Left ventricle myocardium inferior (tissue), 1 donor: ENCODE measurements around the gene ANKRD2. TPM values are rescaled to one million over a fixed set of nuclear protein-coding genes. Genes with fewer than 3 reads are reported as not detected.

Experiments used
- DNase-seq: peaks from one replicate; pipeline ENCODE4 v3.0.0-alpha.2; 2020
- H3K27ac ChIP-seq: fragments of 200-600 bp; replicated peaks from 2 replicates; pipeline ENCODE4 v1.8.0; 2021
- H3K27me3 ChIP-seq: fragments of 200-600 bp; 2 replicates; pipeline ENCODE4 v1.8.0; 2021; ENCODE audit warnings: low read depth
- H3K36me3 ChIP-seq: fragments of 200-600 bp; 2 replicates; pipeline ENCODE4 v1.8.0; 2021
- H3K4me1 ChIP-seq: fragments of 200-600 bp; 2 replicates; pipeline ENCODE4 v1.8.0; 2021
- H3K4me3 ChIP-seq: fragments of 200-600 bp; 2 replicates; pipeline ENCODE4 v1.8.0; 2021; ENCODE audit warnings: mild to moderate bottlenecking, moderate library complexity
- H3K9me3 ChIP-seq: fragments of 200-600 bp; replicated peaks from 2 replicates; pipeline ENCODE4 v1.8.0; 2021
- intact Hi-C: fragments of 100-400 bp; cut with micrococcal nuclease; formaldehyde crosslinking; loops from one replicate; pipeline ENCODE4 v1.11.0; 2022
- total RNA-seq: library from RNA; stranded (reverse); fragmentation: NEBNext Ultra II Directional; extraction: Animal tissue kit (Norgen Biotek cat#: 25700); gene quantifications from one replicate; pipeline ENCODE4 v1.2.1, GENCODE V29; 2021
- TF ChIP-seq, protein P1 (sequence below): fragments of 200-600 bp; IDR thresholded peaks from 2 replicates; pipeline ENCODE4 v1.8.0; 2021; ENCODE audit warnings: antibody characterized with exemption, mild to moderate bottlenecking, borderline replicate concordance
- donor health status: DM: no; HTN: yes; CAD: no; lungs with severe emphysema.

ANKRD2 gene
- total RNA-seq, 1 donor from 2014 or later, result 969 TPM

DNA sequence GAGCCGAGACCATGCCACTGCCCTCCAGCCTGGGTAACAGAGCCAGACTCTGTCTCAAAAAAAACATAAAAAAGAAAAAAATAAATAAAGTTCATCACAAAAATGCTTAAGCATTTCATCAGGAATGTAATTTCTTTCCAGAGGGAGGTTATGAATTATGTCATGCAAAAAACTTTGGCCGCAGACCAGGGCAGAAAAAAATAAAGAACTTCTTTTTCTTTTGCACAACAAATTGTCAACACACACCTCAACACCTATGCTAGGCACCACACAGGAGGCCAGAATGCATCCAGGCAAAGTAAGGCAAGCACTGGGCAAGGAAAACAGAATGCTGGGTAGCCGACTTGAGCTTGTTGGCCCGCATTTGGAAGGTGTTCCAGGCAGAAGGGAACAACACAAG is 20.8 kb downstream of the ANKRD2 start:
- no peak for DNase-seq
- TF ChIP-seq, protein P1, sequence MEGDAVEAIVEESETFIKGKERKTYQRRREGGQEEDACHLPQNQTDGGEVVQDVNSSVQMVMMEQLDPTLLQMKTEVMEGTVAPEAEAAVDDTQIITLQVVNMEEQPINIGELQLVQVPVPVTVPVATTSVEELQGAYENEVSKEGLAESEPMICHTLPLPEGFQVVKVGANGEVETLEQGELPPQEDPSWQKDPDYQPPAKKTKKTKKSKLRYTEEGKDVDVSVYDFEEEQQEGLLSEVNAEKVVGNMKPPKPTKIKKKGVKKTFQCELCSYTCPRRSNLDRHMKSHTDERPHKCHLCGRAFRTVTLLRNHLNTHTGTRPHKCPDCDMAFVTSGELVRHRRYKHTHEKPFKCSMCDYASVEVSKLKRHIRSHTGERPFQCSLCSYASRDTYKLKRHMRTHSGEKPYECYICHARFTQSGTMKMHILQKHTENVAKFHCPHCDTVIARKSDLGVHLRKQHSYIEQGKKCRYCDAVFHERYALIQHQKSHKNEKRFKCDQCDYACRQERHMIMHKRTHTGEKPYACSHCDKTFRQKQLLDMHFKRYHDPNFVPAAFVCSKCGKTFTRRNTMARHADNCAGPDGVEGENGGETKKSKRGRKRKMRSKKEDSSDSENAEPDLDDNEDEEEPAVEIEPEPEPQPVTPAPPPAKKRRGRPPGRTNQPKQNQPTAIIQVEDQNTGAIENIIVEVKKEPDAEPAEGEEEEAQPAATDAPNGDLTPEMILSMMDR, result no peak
- intact Hi-C loops, result no loop called here
- H3K27me3 ChIP-seq, result no peaks in the 10 kb centered on the region
- H3K9me3 ChIP-seq, result no peaks in the 10 kb centered on the region
- no peaks in the 10 kb centered on the region for H3K36me3 ChIP-seq
- peak overlapping the region; percentile 93 for H3K27ac ChIP-seq
- H3K4me3 ChIP-seq, result no peak overlapping the region
- H3K4me1 ChIP-seq, result peaks cover 44% of the 10 kb centered on the region

DNA sequence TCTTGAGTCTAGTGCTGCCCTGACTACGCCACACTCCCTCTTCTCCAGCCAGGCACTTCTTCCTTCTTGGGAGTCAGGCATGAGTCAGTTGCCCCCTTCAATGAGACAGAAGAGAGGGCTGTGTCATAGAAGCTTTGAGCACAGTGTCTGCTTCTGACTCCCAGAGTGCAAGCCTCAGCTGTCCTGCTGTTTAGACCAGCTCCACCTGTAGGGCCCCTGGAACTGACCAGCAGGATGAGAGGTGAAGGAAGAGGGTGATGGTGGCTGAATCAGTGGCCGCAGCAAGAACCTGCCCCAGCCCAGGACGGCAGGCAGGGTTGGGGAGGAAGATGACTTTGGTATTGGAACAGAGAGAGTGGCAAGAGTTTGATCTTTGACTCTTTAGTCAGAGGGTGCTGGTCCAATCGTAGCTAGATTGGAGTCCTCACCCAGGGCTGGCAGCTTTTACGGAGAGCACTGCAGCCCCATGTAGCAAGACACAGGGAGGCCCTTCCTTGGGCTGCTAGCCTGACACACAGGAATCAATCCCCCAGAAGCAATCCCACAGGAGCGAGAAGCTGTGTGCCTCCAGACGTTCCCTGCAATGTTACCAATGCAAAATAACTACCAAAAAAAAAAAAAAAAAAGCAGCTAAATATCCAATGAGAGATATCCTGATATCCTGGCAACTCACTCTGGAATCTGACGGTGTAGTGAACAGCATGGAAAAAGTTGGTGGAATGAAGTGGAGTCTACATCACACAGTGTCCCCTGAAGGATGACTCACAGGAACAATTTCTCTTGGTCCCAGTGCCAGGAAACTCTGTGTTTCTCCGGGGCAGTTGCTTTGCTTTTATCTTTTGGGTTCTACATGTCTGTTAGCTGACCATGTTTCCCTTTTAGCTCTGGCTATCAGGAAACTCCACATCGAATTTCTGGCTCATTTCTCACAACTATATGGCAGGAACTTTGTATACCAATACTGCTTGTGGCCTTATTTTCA is 23.8 kb downstream of the ANKRD2 start:
- Histone ChIP-seq H3K4me1 (peaks cover 57% of the 10 kb centered on the region), H3K36me3 (no peaks in the 10 kb centered on the region), H3K27ac (peak overlapping the region; percentile 93), H3K4me3 (peak overlapping the region; percentile 4), H3K9me3 (no peaks in the 10 kb centered on the region), H3K27me3 (no peaks in the 10 kb centered on the region)
- DNase-seq, result no peak
- TF ChIP-seq, protein P1, result no peak
- intact Hi-C loops, result no loop called here

DNA sequence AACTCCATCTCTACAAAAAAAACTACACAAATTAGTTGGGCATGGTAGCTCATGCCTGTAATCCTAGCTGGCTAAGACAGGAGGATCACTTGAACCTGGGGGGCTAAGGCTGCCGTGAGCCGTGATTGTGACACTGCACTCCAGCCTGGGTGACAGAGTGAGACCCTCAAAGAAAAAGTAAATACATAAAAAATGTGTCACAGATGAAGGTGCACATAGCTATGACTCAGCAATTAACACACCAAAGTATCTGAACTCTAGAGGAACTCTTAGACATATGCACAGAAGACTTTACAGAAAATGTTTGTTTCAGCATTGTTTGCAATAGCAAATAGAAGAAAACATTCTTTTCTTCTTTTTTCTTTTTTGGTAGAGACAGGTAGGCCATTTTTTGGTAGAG is 25.2 kb downstream of the ANKRD2 start:
- Histone ChIP-seq H3K4me1 (peaks cover 66% of the 10 kb centered on the region), H3K9me3 (no peaks in the 10 kb centered on the region), H3K36me3 (no peaks in the 10 kb centered on the region), H3K27me3 (no peaks in the 10 kb centered on the region), H3K4me3 (no peak overlapping the region), H3K27ac (peak overlapping the region; percentile 93)
- no peak for DNase-seq
- TF ChIP-seq, protein P1, result no peak
- intact Hi-C loops, result no loop called here

DNA sequence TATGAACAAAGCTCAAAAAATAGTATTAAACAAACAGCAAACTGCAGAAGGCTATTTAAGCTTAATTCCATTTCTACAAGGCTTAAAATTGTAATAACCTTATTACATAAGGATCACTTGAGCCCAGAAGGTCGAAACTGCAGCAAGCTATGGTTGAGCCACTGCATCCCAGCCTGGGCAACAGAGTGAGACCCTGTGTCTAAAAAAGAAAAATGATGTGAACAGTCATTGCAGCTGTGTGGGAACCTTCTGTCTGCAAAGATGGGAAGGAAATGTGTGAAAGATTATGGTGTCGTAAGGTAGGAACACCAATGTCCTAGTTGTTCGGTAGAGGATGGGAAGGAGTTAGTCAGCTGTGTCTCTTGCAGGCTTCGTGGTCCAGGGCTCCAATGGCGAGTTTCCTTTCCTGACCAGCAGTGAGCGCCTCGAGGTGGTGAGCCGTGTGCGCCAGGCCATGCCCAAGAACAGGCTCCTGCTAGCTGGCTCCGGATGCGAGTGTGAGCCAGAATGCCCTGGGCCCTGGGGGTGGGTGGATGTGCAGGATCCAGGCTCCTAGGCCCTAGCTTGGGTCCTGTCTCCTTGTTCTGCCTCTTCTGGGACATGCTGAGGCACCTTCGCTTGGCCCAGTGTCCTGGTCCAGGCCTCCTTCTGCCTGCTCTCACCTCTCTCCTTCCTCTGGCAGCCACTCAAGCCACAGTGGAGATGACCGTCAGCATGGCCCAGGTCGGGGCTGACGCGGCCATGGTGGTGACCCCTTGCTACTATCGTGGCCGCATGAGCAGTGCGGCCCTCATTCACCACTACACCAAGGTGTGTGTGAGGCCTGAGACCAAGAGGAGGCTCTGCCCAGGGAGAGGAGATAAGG is 26.1 kb downstream of the ANKRD2 start:
- H3K36me3 ChIP-seq, result no peaks in the 10 kb centered on the region
- no peak for DNase-seq
- H3K27me3 ChIP-seq, result no peaks in the 10 kb centered on the region
- H3K9me3 ChIP-seq, result no peaks in the 10 kb centered on the region
- no peak overlapping the region for H3K4me3 ChIP-seq
- TF ChIP-seq, protein P1, result no peak
- H3K4me1 ChIP-seq, result peaks cover 58% of the 10 kb centered on the region
- H3K27ac ChIP-seq, result peak overlapping the region; percentile 93
- intact Hi-C loops, result no loop called here

DNA sequence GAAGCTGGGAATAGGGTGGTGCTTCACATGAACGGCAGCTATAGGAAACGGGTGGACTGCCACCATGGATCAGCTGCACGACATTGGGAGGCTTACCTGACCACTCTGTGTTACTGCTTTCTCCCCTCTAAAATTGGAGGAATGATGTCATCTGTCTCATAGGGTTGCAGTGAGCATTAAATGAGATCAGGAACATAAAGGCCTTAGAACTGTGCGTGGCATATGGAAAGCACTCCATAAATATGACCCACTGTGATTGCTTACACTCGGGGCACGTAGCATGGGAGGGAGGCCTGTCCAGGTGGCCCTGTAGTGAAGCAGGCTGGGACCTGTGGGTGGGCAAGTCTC is 26.7 kb downstream of the ANKRD2 start:
- Histone ChIP-seq H3K27ac (peak overlapping the region; percentile 93), H3K4me3 (no peak overlapping the region), H3K9me3 (no peaks in the 10 kb centered on the region), H3K27me3 (no peaks in the 10 kb centered on the region), H3K4me1 (peaks cover 53% of the 10 kb centered on the region), H3K36me3 (no peaks in the 10 kb centered on the region)
- intact Hi-C loops, result no loop called here
- TF ChIP-seq, protein P1, result no peak
- no peak for DNase-seq
